GM21619 (cell line): ENCODE measurements around the gene HOXB6.

ENCODE experiments used
- ATAC-seq: cut with Tn5 transposase; IDR thresholded peaks from one replicate; pipeline ENCODE4 v1.9.1; 2021; ENCODE audit not compliant: unreplicated experiment

HOXB6 gene

GRCh38 chr17:48568499-48569239 lies 36.1 kb downstream of the HOXB6 start:
- ATAC-seq = no peak

- no peak for ATAC-seq
Measured at GRCh38 chr17:48567646-48568354, 37.0 kb downstream of the HOXB6 start.

GRCh38 chr17:48567209-48567608 lies 37.6 kb downstream of the HOXB6 start:
- ATAC-seq = no peak

- no peak for ATAC-seq
Measured at GRCh38 chr17:48566717-48567116, 38.1 kb downstream of the HOXB6 start.

- ATAC-seq = no peak
Measured at GRCh38 chr17:48565925-48566710, 38.7 kb downstream of the HOXB6 start.

- ATAC-seq = no peak
Measured at GRCh38 chr17:48565022-48565554, 39.7 kb downstream of the HOXB6 start.

GRCh38 chr17:48564188-48565021 lies 40.4 kb downstream of the HOXB6 start:
- ATAC-seq = no peak

- ATAC-seq = no peak
Measured at GRCh38 chr17:48563867-48564187, 41.0 kb downstream of the HOXB6 start.

GRCh38 chr17:48563385-48563838 lies 41.4 kb downstream of the HOXB6 start:
- no peak for ATAC-seq

GRCh38 chr17:48562934-48563333 lies 41.9 kb downstream of the HOXB6 start:
- no peak for ATAC-seq

GRCh38 chr17:48561884-48562810 lies 42.6 kb downstream of the HOXB6 start:
- peak; percentile 72 for ATAC-seq

GRCh38 chr17:48559840-48560817 lies 44.7 kb downstream of the HOXB6 start:
- ATAC-seq = no peak

- ATAC-seq = no peak
Measured at GRCh38 chr17:48559122-48559839, 45.5 kb downstream of the HOXB6 start.

GRCh38 chr17:48558831-48559121 lies 46.0 kb downstream of the HOXB6 start:
- ATAC-seq = no peak

GRCh38 chr17:48558057-48558830 lies 46.5 kb downstream of the HOXB6 start:
- ATAC-seq = no peak

GRCh38 chr17:48556576-48557401 lies 48.0 kb downstream of the HOXB6 start:
- ATAC-seq = no peak
